Measurements from ENCODE around the gene SLC2A14.
"Not testable (repeated sequence)": the region's sequence is repeated elsewhere in the genome, so short reads cannot be mapped to it uniquely, and the experiment has no call there.

- TF ChIP-seq, protein P1, sequence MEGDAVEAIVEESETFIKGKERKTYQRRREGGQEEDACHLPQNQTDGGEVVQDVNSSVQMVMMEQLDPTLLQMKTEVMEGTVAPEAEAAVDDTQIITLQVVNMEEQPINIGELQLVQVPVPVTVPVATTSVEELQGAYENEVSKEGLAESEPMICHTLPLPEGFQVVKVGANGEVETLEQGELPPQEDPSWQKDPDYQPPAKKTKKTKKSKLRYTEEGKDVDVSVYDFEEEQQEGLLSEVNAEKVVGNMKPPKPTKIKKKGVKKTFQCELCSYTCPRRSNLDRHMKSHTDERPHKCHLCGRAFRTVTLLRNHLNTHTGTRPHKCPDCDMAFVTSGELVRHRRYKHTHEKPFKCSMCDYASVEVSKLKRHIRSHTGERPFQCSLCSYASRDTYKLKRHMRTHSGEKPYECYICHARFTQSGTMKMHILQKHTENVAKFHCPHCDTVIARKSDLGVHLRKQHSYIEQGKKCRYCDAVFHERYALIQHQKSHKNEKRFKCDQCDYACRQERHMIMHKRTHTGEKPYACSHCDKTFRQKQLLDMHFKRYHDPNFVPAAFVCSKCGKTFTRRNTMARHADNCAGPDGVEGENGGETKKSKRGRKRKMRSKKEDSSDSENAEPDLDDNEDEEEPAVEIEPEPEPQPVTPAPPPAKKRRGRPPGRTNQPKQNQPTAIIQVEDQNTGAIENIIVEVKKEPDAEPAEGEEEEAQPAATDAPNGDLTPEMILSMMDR (IDR thresholded peaks at IDR 0.05), result not testable (repeated sequence)
- TF ChIP-seq POLR2AphosphoS5 (IDR thresholded peaks at IDR 0.05); EP300 (IDR thresholded peaks at IDR 0.05; ENCODE audit: low read depth): not testable (repeated sequence)
These were observed 22.6 kb downstream of the SLC2A14 start for GRCh38 chr12:7850099-7850498.

All from transverse colon (tissue), 4 donors.